ENCODE results near the gene IL4. TPM values are rescaled to one million over a fixed set of nuclear protein-coding genes. Genes with fewer than 3 reads are reported as not detected.

Gene IL4
- total RNA-seq, 1 experiment from 2014 or later, result not detected

- no peak for DNase-seq (ENCODE audit: extremely low read depth, low read depth)
These were observed 16.0 kb upstream of the IL4 start, which contains the start of gene IL13 for GRCh38 chr5:132657676-132658380. Gene IL13, plus strand, starts transcription at chr5:132658173. Its CDS starts 14 bp downstream, at chr5:132658187.

- DNase-seq (ENCODE audit: extremely low read depth, low read depth), result no peak
These were observed 15.1 kb upstream of the IL4 start for GRCh38 chr5:132658381-132659302.

GRCh38 chr5:132659598-132660493 lies 13.9 kb upstream of the IL4 start:
- DNase-seq (ENCODE audit: extremely low read depth, low read depth), result no peak

GRCh38 chr5:132661231-132662003 lies 12.4 kb upstream of the IL4 start:
- no peak for DNase-seq (ENCODE audit: extremely low read depth, low read depth)

GRCh38 chr5:132662004-132662401 lies 11.8 kb upstream of the IL4 start:
- DNase-seq (ENCODE audit: extremely low read depth, low read depth), result no peak

GRCh38 chr5:132662925-132663770 lies 10.6 kb upstream of the IL4 start:
- DNase-seq (ENCODE audit: extremely low read depth, low read depth), result no peak

GRCh38 chr5:132663771-132664695 lies 9.8 kb upstream of the IL4 start:
- DNase-seq (ENCODE audit: extremely low read depth, low read depth), result no peak

GRCh38 chr5:132664696-132665209 lies 9.0 kb upstream of the IL4 start:
- DNase-seq (ENCODE audit: extremely low read depth, low read depth), result no peak

- DNase-seq (ENCODE audit: extremely low read depth, low read depth), result no peak
These were observed 8.2 kb upstream of the IL4 start for GRCh38 chr5:132665574-132666080.

GRCh38 chr5:132666310-132667123 lies 7.3 kb upstream of the IL4 start:
- DNase-seq (ENCODE audit: extremely low read depth, low read depth), result no peak

- DNase-seq (ENCODE audit: extremely low read depth, low read depth), result no peak
These were observed 6.5 kb upstream of the IL4 start for GRCh38 chr5:132667309-132667708.

GRCh38 chr5:132667761-132668705 lies 5.8 kb upstream of the IL4 start:
- no peak for DNase-seq (ENCODE audit: extremely low read depth, low read depth)

- no peak for DNase-seq (ENCODE audit: extremely low read depth, low read depth)
These were observed 4.9 kb upstream of the IL4 start for GRCh38 chr5:132668706-132669454.

GRCh38 chr5:132669455-132669820 lies 4.4 kb upstream of the IL4 start:
- no peak for DNase-seq (ENCODE audit: extremely low read depth, low read depth)

Data from NCI-H460 (cell line).